HepG2 (cell line): Measurements from ENCODE around the gene PFAS. TPM values are rescaled to one million over a fixed set of nuclear protein-coding genes. Genes with fewer than 3 reads are reported as not detected.

ENCODE experiments used
- ARNT ChIP-seq: fragments of 450-650 bp; IDR thresholded peaks from 2 replicates; pipeline ENCODE4 v1.6.1; 2017
- CBX5 ChIP-seq: sonication (generic); formaldehyde crosslinking; IDR thresholded peaks from 2 replicates; pipeline ENCODE4 v1.4.0; 2020; ENCODE audit warnings: missing genetic modification reagents, borderline replicate concordance
- CHCHD3 ChIP-seq: sonication (generic); formaldehyde crosslinking; IDR thresholded peaks from 2 replicates; pipeline ENCODE4 v1.8.0; 2022; ENCODE audit warnings: mild to moderate bottlenecking, missing genetic modification reagents, moderate library complexity
- CREB1 ChIP-seq, 2 experiments: fragments of 450-650 bp in 1 of 2; IDR thresholded peaks; 2 replicates each; pipeline ENCODE4 v1.6.1; 2016 to 2017; ENCODE audit warnings: control low read depth in 1 of 2, mild to moderate bottlenecking in 1 of 2, missing compliant biosample characterization in 1 of 2, missing genetic modification characterization in 1 of 2
- FOXC1 ChIP-seq: sonication (generic); formaldehyde crosslinking; IDR thresholded peaks from 2 replicates; pipeline ENCODE4 v1.8.0; 2022; ENCODE audit warnings: mild to moderate bottlenecking, missing genetic modification reagents, borderline replicate concordance
- HOXA3 ChIP-seq: sonication (generic); formaldehyde crosslinking; IDR thresholded peaks from 2 replicates; pipeline ENCODE4 v1.5.0; 2020; ENCODE audit warnings: missing genetic modification reagents
- KDM2A ChIP-seq: sonication (generic); formaldehyde crosslinking; IDR thresholded peaks from 2 replicates; pipeline ENCODE4 v1.4.0; 2020; ENCODE audit warnings: low read depth, missing genetic modification reagents, borderline replicate concordance
- KLF11 ChIP-seq: IDR thresholded peaks from 2 replicates; pipeline ENCODE4 v1.6.1; 2016; ENCODE audit warnings: missing compliant biosample characterization
- MIER3 ChIP-seq: IDR thresholded peaks from 2 replicates; pipeline ENCODE4 v1.6.1; 2016; ENCODE audit warnings: missing compliant biosample characterization, borderline replicate concordance
- MIXL1 ChIP-seq: IDR thresholded peaks from 2 replicates; pipeline ENCODE4 v1.6.1; 2016
- MXD3 ChIP-seq: IDR thresholded peaks from 2 replicates; pipeline ENCODE4 v1.6.1; 2016; ENCODE audit warnings: mild to moderate bottlenecking, missing biosample characterization, missing genetic modification reagents
- NFIC ChIP-seq: IDR thresholded peaks from 2 replicates; pipeline ENCODE4 v1.6.1; 2012; ENCODE audit warnings: mild to moderate bottlenecking, low read length, inconsistent platforms
- PCBP1 ChIP-seq: fragments of 200-400 bp; formaldehyde crosslinking; IDR thresholded peaks from 2 replicates; pipeline ENCODE4 v1.6.1; 2017; ENCODE audit warnings: mild to moderate bottlenecking, low read depth, low read length, borderline replicate concordance
- PRDM4 ChIP-seq: sonication (generic); formaldehyde crosslinking; IDR thresholded peaks from 2 replicates; pipeline ENCODE4 v1.9.0; 2021; ENCODE audit warnings: missing genetic modification reagents, borderline replicate concordance
- STAG1 ChIP-seq: sonication (generic); formaldehyde crosslinking; IDR thresholded peaks from 2 replicates; pipeline ENCODE4 v1.4.0; 2020; ENCODE audit warnings: missing genetic modification reagents
- THRA ChIP-seq: sonication (generic); formaldehyde crosslinking; IDR thresholded peaks from 2 replicates; pipeline ENCODE4 v1.4.0; 2020; ENCODE audit warnings: missing genetic modification reagents, borderline replicate concordance
- ZNF101 ChIP-seq: sonication (generic); formaldehyde crosslinking; IDR thresholded peaks from 2 replicates; pipeline ENCODE4 v1.4.0; 2020; ENCODE audit warnings: mild to moderate bottlenecking, low read depth, missing genetic modification reagents, borderline replicate concordance
- ZNF275 ChIP-seq: sonication (generic); formaldehyde crosslinking; IDR thresholded peaks from 2 replicates; pipeline ENCODE4 v1.8.0; 2022; ENCODE audit warnings: missing genetic modification reagents, mild to moderate bottlenecking, inconsistent platforms, borderline replicate concordance
- ZNF331 ChIP-seq: sonication (generic); formaldehyde crosslinking; IDR thresholded peaks from 2 replicates; pipeline ENCODE4 v1.4.0; 2020; ENCODE audit warnings: missing genetic modification reagents
- ZNF343 ChIP-seq: sonication (generic); formaldehyde crosslinking; IDR thresholded peaks from 2 replicates; pipeline ENCODE4 v1.4.0; 2020; ENCODE audit warnings: mild to moderate bottlenecking, missing genetic modification reagents
- ZNF670 ChIP-seq: sonication (generic); formaldehyde crosslinking; IDR thresholded peaks from 2 replicates; pipeline ENCODE4 v1.8.0; 2022; ENCODE audit warnings: mild to moderate bottlenecking, missing genetic modification reagents, borderline replicate concordance
- ZNF7 ChIP-seq: IDR thresholded peaks from 2 replicates; pipeline ENCODE4 v1.6.1; 2016; ENCODE audit warnings: missing biosample characterization, missing genetic modification reagents
- ZNF83 ChIP-seq: sonication (generic); formaldehyde crosslinking; IDR thresholded peaks from 2 replicates; pipeline ENCODE4 v1.4.0; 2020; ENCODE audit warnings: missing genetic modification reagents, mild to moderate bottlenecking, borderline replicate concordance
- ZNF891 ChIP-seq: sonication (generic); formaldehyde crosslinking; IDR thresholded peaks from 2 replicates; pipeline ENCODE4 v1.5.0; 2020; ENCODE audit warnings: mild to moderate bottlenecking, missing genetic modification reagents
- ZSCAN21 ChIP-seq: sonication (generic); formaldehyde crosslinking; IDR thresholded peaks from 2 replicates; pipeline ENCODE4 v1.8.0; 2022; ENCODE audit warnings: mild to moderate bottlenecking, missing genetic modification reagents, moderate library complexity, borderline replicate concordance
- polyA plus RNA-seq, 8 experiments: library from polyadenylated mRNA; depleted of rRNA in 3 of 8; stranded (reverse) in 7 of 8; unstranded in 1 of 8; fragments of >200 nt; fragmentation: Illumina TruSeq in 4 of 8; extraction: Trizol in 4 of 8; gene quantifications; 2 replicates each; pipeline versions ENCODE4 v1.2.1 to v1.2.3, GENCODE V29; 2011 to 2016; ENCODE audit warnings: low read depth in 4 of 8, missing spikeins in 1 of 8, mixed read lengths in 1 of 8; ENCODE audit not compliant: insufficient read depth in 1 of 8
- total RNA-seq, 5 experiments: library from RNA; depleted of rRNA; stranded (reverse); fragments of >200 nt; fragmentation: Illumina TruSeq; extraction: Trizol; gene quantifications; 2 replicates each; pipeline ENCODE4 v1.2.3, GENCODE V29; 2016; ENCODE audit warnings: low read depth in 1 of 5

PFAS gene
- total and polyA plus RNA-seq, 2 of the 13 experiments (the other 11 are each of a cell fraction or from before 2014, with no cell fraction given): 49.4 to 58.2 TPM

GRCh38 chr17:8220783-8221662 is 28.1 kb upstream of the PFAS start (continued):
- peak; percentile 64 for TF ChIP-seq MIER3 (CRISPR knock-in tag)
- TF ChIP-seq KDM2A (CRISPR knock-in tag): peak; percentile 70
- 0 out of 2 replicates have a peak, but pooled peaks have one; percentile 1 for TF ChIP-seq ZNF101 (CRISPR knock-in tag)
- TF ChIP-seq NFIC: peak; percentile 41
- 0 out of 2 replicates have a peak, but pooled peaks have one; percentile 36 for TF ChIP-seq ZSCAN21 (CRISPR knock-in tag)
- TF ChIP-seq MIXL1: peak; percentile 83
- no peak for TF ChIP-seq MXD3 (CRISPR knock-in tag)
- TF ChIP-seq ARNT: no peak
- no peak for TF ChIP-seq KLF11 (CRISPR knock-in tag)
- TF ChIP-seq ZNF670 (CRISPR knock-in tag): peak; percentile 94
- no peak for TF ChIP-seq ZNF343 (CRISPR knock-in tag)
- peak; percentile 69; the same call in 1 of the 2 replicates for TF ChIP-seq CBX5
- TF ChIP-seq ZNF275 (CRISPR knock-in tag): 0 out of 2 replicates have a peak, but pooled peaks have one; percentile 41
- peak; percentile 83 for TF ChIP-seq FOXC1 (CRISPR knock-in tag)
- no peak for TF ChIP-seq ZNF7
- TF ChIP-seq CREB1 (IDR thresholded peaks at IDR 0.05): peak; percentile 66
- no peak; the same call in none of the 2 replicates for TF ChIP-seq CREB1 (CRISPR knock-in tag; IDR thresholded peaks at IDR 0.05)
- TF ChIP-seq PCBP1: 0 out of 2 replicates have a peak, but pooled peaks have one; percentile 19
- no peak for TF ChIP-seq CHCHD3
- peak; percentile 83 for TF ChIP-seq HOXA3 (CRISPR knock-in tag)
- peak; percentile 89 for TF ChIP-seq ZNF331
- TF ChIP-seq ZNF83 (CRISPR knock-in tag): no peak
- 0 out of 2 replicates have a peak, but pooled peaks have one; percentile 12 for TF ChIP-seq ZNF891
- TF ChIP-seq THRA (CRISPR knock-in tag): peak; percentile 81
- TF ChIP-seq STAG1 (CRISPR knock-in tag): peak; percentile 11; the same call in 1 of the 2 replicates
- TF ChIP-seq PRDM4 (CRISPR knock-in tag): 0 out of 2 replicates have a peak, but pooled peaks have one; percentile 53
